Neural cell (in vitro differentiated cells): ENCODE results near the gene KCNJ4. TPM values are rescaled to one million over a fixed set of nuclear protein-coding genes. Genes with fewer than 3 reads are reported as not detected.

Source experiments
- H2AFZ ChIP-seq: fragments of 200-600, 300-800 bp; sonication (generic), shearing (Covaris generic); 2 replicates; pipeline ENCODE4 v1.6.0; 2014; ENCODE audit warnings: low read depth, mild to moderate bottlenecking, antibody characterized with exemption, low read length, moderate library complexity
- H3F3A ChIP-seq: fragments of 200-600 bp; shearing (Covaris generic); 2 replicates; pipeline ENCODE4 v1.6.1; 2016; ENCODE audit warnings: mild to moderate bottlenecking, moderate library complexity, mixed read lengths, antibody characterized with exemption, low read length; ENCODE audit not compliant: insufficient read depth, poor library complexity, severe bottlenecking
- H3K27ac ChIP-seq: fragments of 200-600, 300-800 bp; sonication (generic), shearing (Covaris generic); 2 replicates; pipeline ENCODE4 v1.5.1; 2014; ENCODE audit warnings: mild to moderate bottlenecking, low read length, moderate library complexity
- H3K27me3 ChIP-seq: fragments of 300-800, 200-600 bp; sonication (generic), shearing (Covaris generic); 2 replicates; pipeline ENCODE4 v1.6.0; 2014; ENCODE audit warnings: mild to moderate bottlenecking, low read depth, low read length, moderate library complexity; ENCODE audit not compliant: insufficient read depth
- H3K36me3 ChIP-seq: fragments of 300-800, 200-600 bp; sonication (generic), shearing (Covaris generic); 2 replicates; pipeline ENCODE4 v1.5.1; 2014; ENCODE audit warnings: mild to moderate bottlenecking, antibody characterized with exemption, low read length, moderate library complexity; ENCODE audit not compliant: insufficient read depth
- H3K4me2 ChIP-seq: fragments of 300-800, 200-600 bp; sonication (generic), shearing (Covaris generic); 2 replicates; pipeline ENCODE4 v1.6.0; 2014; ENCODE audit warnings: mild to moderate bottlenecking, low read length
- H3K4me3 ChIP-seq: fragments of 300-800, 200-600 bp; sonication (generic), shearing (Covaris generic); 2 replicates; pipeline ENCODE4 v1.5.1; 2014; ENCODE audit warnings: mild to moderate bottlenecking, low read length, moderate library complexity
- H3K79me2 ChIP-seq: fragments of 200-600 bp; shearing (Covaris generic); replicated peaks from 2 replicates; pipeline ENCODE4 v1.6.0; 2014; ENCODE audit warnings: mild to moderate bottlenecking, low read length, moderate library complexity; ENCODE audit not compliant: insufficient read depth
- H3K9ac ChIP-seq: fragments of 300-800, 200-600 bp; sonication (generic), shearing (Covaris generic); 2 replicates; pipeline ENCODE4 v1.6.1; 2016; ENCODE audit warnings: mild to moderate bottlenecking, low read length, mixed read lengths
- H3K9me2 ChIP-seq: fragments of 200-600 bp; shearing (Covaris generic); 2 replicates; pipeline ENCODE4 v1.6.1; 2016; ENCODE audit warnings: mild to moderate bottlenecking, low read length, mixed read lengths; ENCODE audit not compliant: insufficient read depth
- H3K9me3 ChIP-seq: fragments of 200-600, 300-800 bp; sonication (generic), shearing (Covaris generic); 2 replicates; pipeline ENCODE4 v1.6.1; 2016; ENCODE audit warnings: mild to moderate bottlenecking, mixed run types, low read length, moderate library complexity, mixed read lengths
- H4K20me1 ChIP-seq: fragments of 200-600 bp; shearing (Covaris generic); 2 replicates; pipeline ENCODE4 v1.6.1; 2016; ENCODE audit warnings: mild to moderate bottlenecking, mixed run types; ENCODE audit not compliant: insufficient read depth
- CTCF ChIP-seq: fragments of 450-650 bp; IDR thresholded peaks from 2 replicates; pipeline ENCODE4 v1.5.1; 2014; ENCODE audit warnings: antibody characterized with exemption, mild to moderate bottlenecking, moderate library complexity; ENCODE audit not compliant: poor library complexity, severe bottlenecking
- EP300 ChIP-seq: fragments of 450-650 bp; conservative IDR thresholded peaks from 2 replicates; pipeline ENCODE4 v1.6.1; 2014; ENCODE audit warnings: antibody characterized with exemption, mild to moderate bottlenecking, moderate library complexity; ENCODE audit not compliant: poor library complexity, severe bottlenecking
- EZH2 ChIP-seq: fragments of 200-600, 300-800 bp; shearing (Covaris generic), sonication (generic); IDR thresholded peaks from 2 replicates; pipeline ENCODE4 v1.6.1; 2014; ENCODE audit warnings: antibody characterized with exemption, low read length, borderline replicate concordance, mild to moderate bottlenecking; ENCODE audit not compliant: insufficient read depth, poor library complexity, severe bottlenecking
- MXI1 ChIP-seq: fragments of 450-650 bp; conservative IDR thresholded peaks from 2 replicates; pipeline ENCODE4 v1.6.1; 2014; ENCODE audit warnings: antibody characterized with exemption, mild to moderate bottlenecking; ENCODE audit not compliant: poor library complexity, severe bottlenecking
- POLR2AphosphoS5 ChIP-seq: IDR thresholded peaks from 2 replicates; pipeline ENCODE4 v1.6.1; 2012
- RAD21 ChIP-seq: fragments of 450-650 bp; conservative IDR thresholded peaks from 2 replicates; pipeline ENCODE4 v1.6.1; 2014; ENCODE audit warnings: antibody characterized with exemption, mild to moderate bottlenecking, moderate library complexity
- SMC3 ChIP-seq: fragments of 450-650 bp; conservative IDR thresholded peaks from 2 replicates; pipeline ENCODE4 v1.6.1; 2014; ENCODE audit warnings: antibody characterized with exemption, mild to moderate bottlenecking, moderate library complexity; ENCODE audit not compliant: poor library complexity
- TAF1 ChIP-seq: IDR thresholded peaks from 2 replicates; pipeline ENCODE4 v1.6.1; 2012; ENCODE audit warnings: low read depth
- polyA plus RNA-seq: library from polyadenylated mRNA; depleted of rRNA; stranded (reverse); fragments of >200 nt; gene quantifications from 2 replicates; pipeline ENCODE4 v1.2.3, GENCODE V29; 2014
- TF ChIP-seq, protein P1 (sequence below): IDR thresholded peaks from 2 replicates; pipeline ENCODE4 v1.6.1; 2012; ENCODE audit warnings: borderline replicate concordance

The KCNJ4 gene
- polyA plus RNA-seq, 1 donor from 2014 or later, result 1.7 TPM

GRCh38 chr22:38403812-38404211 lies 51.2 kb downstream of the KCNJ4 start:
- Histone ChIP-seq H3K9me2 (no peaks in the 10 kb centered on the region), H4K20me1 (no peaks in the 10 kb centered on the region), H3K27me3 (no peaks in the 10 kb centered on the region), H3K36me3 (no peaks in the 10 kb centered on the region), H3K27ac (no peak overlapping the region), H3K4me2 (no peak overlapping the region), H3K9ac (no peak overlapping the region), H3K9me3 (no peaks in the 10 kb centered on the region), H3K79me2 (no peaks in the 10 kb centered on the region), H3K4me3 (no peak overlapping the region), H2AFZ (no peak overlapping the region), H3F3A (no peaks in the 10 kb centered on the region)
- no peak for TF ChIP-seq EZH2
- TF ChIP-seq CTCF, result no peak
- TF ChIP-seq, protein P1, sequence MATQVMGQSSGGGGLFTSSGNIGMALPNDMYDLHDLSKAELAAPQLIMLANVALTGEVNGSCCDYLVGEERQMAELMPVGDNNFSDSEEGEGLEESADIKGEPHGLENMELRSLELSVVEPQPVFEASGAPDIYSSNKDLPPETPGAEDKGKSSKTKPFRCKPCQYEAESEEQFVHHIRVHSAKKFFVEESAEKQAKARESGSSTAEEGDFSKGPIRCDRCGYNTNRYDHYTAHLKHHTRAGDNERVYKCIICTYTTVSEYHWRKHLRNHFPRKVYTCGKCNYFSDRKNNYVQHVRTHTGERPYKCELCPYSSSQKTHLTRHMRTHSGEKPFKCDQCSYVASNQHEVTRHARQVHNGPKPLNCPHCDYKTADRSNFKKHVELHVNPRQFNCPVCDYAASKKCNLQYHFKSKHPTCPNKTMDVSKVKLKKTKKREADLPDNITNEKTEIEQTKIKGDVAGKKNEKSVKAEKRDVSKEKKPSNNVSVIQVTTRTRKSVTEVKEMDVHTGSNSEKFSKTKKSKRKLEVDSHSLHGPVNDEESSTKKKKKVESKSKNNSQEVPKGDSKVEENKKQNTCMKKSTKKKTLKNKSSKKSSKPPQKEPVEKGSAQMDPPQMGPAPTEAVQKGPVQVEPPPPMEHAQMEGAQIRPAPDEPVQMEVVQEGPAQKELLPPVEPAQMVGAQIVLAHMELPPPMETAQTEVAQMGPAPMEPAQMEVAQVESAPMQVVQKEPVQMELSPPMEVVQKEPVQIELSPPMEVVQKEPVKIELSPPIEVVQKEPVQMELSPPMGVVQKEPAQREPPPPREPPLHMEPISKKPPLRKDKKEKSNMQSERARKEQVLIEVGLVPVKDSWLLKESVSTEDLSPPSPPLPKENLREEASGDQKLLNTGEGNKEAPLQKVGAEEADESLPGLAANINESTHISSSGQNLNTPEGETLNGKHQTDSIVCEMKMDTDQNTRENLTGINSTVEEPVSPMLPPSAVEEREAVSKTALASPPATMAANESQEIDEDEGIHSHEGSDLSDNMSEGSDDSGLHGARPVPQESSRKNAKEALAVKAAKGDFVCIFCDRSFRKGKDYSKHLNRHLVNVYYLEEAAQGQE, result no peak
- no peak for TF ChIP-seq SMC3
- TF ChIP-seq POLR2AphosphoS5, result no peak
- no peak for TF ChIP-seq RAD21
- no peak for TF ChIP-seq MXI1
- no peak for TF ChIP-seq EP300
- TF ChIP-seq TAF1, result no peak

DNA sequence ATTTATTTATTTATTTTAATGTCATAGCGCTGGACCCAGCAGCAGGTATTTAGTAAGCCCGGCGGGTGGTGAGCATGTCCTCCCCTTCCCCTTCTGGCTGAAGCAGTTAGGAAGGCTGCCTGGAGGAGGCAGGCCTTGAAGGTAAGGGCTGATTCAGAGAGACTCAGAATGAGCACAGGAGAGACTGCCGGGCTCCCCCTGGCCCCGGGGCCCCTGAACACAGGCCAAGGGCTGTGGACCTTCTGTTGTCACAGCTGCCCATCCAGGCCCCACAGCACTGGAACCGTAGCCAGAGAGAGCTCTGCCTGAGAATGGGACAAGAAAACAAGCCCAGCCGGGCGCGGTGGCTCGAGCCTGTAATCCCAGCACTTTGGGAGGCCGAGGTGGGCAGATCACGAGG lies 52.8 kb downstream of the KCNJ4 start:
- no peak overlapping the region for H3K4me3 ChIP-seq
- no peak overlapping the region for H3K4me2 ChIP-seq
- H3K79me2 ChIP-seq, result peaks cover 5% of the 10 kb centered on the region
- H4K20me1 ChIP-seq, result no peaks in the 10 kb centered on the region
- TF ChIP-seq TAF1, result no peak
- TF ChIP-seq CTCF, result no peak
- no peak for TF ChIP-seq MXI1
- TF ChIP-seq RAD21, result no peak
- TF ChIP-seq, protein P1, result no peak
- no peak for TF ChIP-seq EP300
- TF ChIP-seq EZH2, result no peak
- no peak for TF ChIP-seq SMC3
- no peak for TF ChIP-seq POLR2AphosphoS5
- H3K9ac ChIP-seq, result no peak overlapping the region
- no peaks in the 10 kb centered on the region for H3F3A ChIP-seq
- H2AFZ ChIP-seq, result no peak overlapping the region
- H3K9me3 ChIP-seq, result no peaks in the 10 kb centered on the region
- H3K9me2 ChIP-seq, result no peaks in the 10 kb centered on the region
- no peak overlapping the region for H3K27ac ChIP-seq
- H3K27me3 ChIP-seq, result no peaks in the 10 kb centered on the region
- no peaks in the 10 kb centered on the region for H3K36me3 ChIP-seq
